Breast epithelium (tissue), 4 donors: ENCODE measurements around the gene C17orf107. TPM values are rescaled to one million over a fixed set of nuclear protein-coding genes. Genes with fewer than 3 reads are reported as not detected.
A peak's percentile ranks its signal among the peaks of the same experiment; 100 is the strongest.

Source experiments
- DNase-seq, 2 donors: peaks; one replicate each; pipeline ENCODE4 v3.0.0-alpha.2; 2019; ENCODE audit warnings: low spot score in 2 of 2
- H3K27ac ChIP-seq, 2 donors: fragments of 200-600 bp; sonication (generic) in 1 of 2; one replicate each; pipeline ENCODE4 v1.5.1; 2016 to 2019; ENCODE audit warnings: mild to moderate bottlenecking in 1 of 2
- H3K27me3 ChIP-seq, 2 donors: fragments of 200-600 bp; sonication (generic) in 1 of 2; one replicate each; pipeline versions ENCODE4 v1.5.1 to v1.6.0; 2017 to 2019; ENCODE audit warnings: control low read depth in 1 of 2, mild to moderate bottlenecking in 1 of 2
- H3K36me3 ChIP-seq: fragments of 200-600 bp; one replicate; pipeline ENCODE4 v1.5.1; 2019
- H3K4me1 ChIP-seq, 2 donors: fragments of 200-600 bp; sonication (generic); one replicate each; pipeline ENCODE4 v1.5.1; 2016 to 2019; ENCODE audit warnings: control low read depth in 1 of 2
- H3K4me3 ChIP-seq, 3 donors: fragments of 200-600 bp; sonication (generic); 1 replicate in 2 of 3; 2 replicates in 1 of 3; pipeline ENCODE4 v1.5.1; 2016 to 2019; ENCODE audit warnings: mild to moderate bottlenecking in 3 of 3, moderate library complexity in 2 of 3
- H3K9me3 ChIP-seq, 2 donors: fragments of 200-600 bp; sonication (generic) in 1 of 2; one replicate each; pipeline ENCODE4 v1.5.1; 2016 to 2019; ENCODE audit warnings: control low read depth in 1 of 2
- POLR2A ChIP-seq: fragments of 450-650 bp; IDR thresholded peaks from one replicate; pipeline ENCODE4 v1.6.1; 2016; ENCODE audit warnings: antibody characterized with exemption, mild to moderate bottlenecking, moderate library complexity
- POLR2AphosphoS5 ChIP-seq, 3 donors: sonication (generic); formaldehyde crosslinking; IDR thresholded peaks; one replicate each; pipeline ENCODE4 v1.6.1; 2017; ENCODE audit warnings: antibody characterized with exemption in 3 of 3
- intact Hi-C: fragments of 100-400 bp; cut with DNase I; formaldehyde crosslinking; loops from one replicate; pipeline ENCODE4 v1.15.1; 2023; ENCODE audit warnings: low total_unique reads
- total RNA-seq, 3 donors: library from RNA; depleted of rRNA; stranded (reverse); fragments of >200 nt; gene quantifications; one replicate each; pipeline ENCODE4 v1.1.0, GENCODE V29; 2016
- TF ChIP-seq, protein P1 (sequence below), 3 donors: fragments of 450-650 bp; IDR thresholded peaks; one replicate each; pipeline ENCODE4 v1.5.1; 2016 to 2017; ENCODE audit warnings: antibody characterized with exemption in 3 of 3, mild to moderate bottlenecking in 3 of 3, moderate library complexity in 3 of 3

Gene C17orf107
- total RNA-seq, 3 donors from 2014 or later = 3.9 to 10.5 TPM; not detected in 1

DNA sequence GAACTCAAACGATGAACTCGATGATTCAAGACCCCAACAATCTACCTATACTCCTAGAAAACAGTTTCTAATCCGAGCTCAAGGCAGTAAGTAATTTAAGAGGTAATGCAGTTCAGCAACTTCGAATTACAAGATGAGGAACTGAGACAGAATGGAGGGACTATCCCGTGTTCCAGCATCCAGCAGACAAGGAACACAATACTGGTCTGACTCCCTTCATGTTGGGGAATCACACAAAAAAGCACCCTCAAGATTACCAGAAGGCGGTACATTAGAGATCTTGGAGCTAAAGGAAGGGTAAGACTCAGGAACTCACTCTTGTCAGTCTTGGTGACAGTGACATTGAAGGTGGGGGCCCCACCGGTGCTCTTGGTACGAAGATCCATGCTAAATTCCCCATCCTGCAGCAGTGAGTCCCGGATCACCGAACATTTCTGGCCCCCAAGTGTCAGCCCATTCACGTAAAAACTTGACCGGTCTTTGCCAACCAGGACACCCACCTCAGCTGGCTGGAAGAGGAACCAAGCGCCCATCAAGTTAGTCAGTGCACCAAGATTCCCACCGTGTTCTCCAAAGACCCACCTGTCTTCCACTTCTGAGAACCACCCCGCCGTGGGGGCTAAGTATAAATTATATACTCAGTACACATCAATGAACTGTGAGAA is 47.1 kb downstream of the C17orf107 start:
- no peaks in the 10 kb centered on the region for H3K36me3 ChIP-seq
- intact Hi-C loops = no loop called here
- no peak for DNase-seq
- no peaks in the 10 kb centered on the region for H3K27me3 ChIP-seq
- no peaks in the 10 kb centered on the region for H3K9me3 ChIP-seq
- H3K4me1 ChIP-seq = peaks cover 8 to 32% of the 10 kb centered on the region in 2 donors
- peak overlapping the region; percentile 98 to 100 (median 99) for H3K4me3 ChIP-seq
- TF ChIP-seq, protein P1, sequence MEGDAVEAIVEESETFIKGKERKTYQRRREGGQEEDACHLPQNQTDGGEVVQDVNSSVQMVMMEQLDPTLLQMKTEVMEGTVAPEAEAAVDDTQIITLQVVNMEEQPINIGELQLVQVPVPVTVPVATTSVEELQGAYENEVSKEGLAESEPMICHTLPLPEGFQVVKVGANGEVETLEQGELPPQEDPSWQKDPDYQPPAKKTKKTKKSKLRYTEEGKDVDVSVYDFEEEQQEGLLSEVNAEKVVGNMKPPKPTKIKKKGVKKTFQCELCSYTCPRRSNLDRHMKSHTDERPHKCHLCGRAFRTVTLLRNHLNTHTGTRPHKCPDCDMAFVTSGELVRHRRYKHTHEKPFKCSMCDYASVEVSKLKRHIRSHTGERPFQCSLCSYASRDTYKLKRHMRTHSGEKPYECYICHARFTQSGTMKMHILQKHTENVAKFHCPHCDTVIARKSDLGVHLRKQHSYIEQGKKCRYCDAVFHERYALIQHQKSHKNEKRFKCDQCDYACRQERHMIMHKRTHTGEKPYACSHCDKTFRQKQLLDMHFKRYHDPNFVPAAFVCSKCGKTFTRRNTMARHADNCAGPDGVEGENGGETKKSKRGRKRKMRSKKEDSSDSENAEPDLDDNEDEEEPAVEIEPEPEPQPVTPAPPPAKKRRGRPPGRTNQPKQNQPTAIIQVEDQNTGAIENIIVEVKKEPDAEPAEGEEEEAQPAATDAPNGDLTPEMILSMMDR (IDR thresholded peaks at IDR 0.05) = no peak
- TF ChIP-seq POLR2A (no peak), POLR2AphosphoS5 (IDR thresholded peaks at IDR 0.05) (no peak)
- H3K27ac ChIP-seq = peak overlapping the region; percentile 97 to 99

DNA sequence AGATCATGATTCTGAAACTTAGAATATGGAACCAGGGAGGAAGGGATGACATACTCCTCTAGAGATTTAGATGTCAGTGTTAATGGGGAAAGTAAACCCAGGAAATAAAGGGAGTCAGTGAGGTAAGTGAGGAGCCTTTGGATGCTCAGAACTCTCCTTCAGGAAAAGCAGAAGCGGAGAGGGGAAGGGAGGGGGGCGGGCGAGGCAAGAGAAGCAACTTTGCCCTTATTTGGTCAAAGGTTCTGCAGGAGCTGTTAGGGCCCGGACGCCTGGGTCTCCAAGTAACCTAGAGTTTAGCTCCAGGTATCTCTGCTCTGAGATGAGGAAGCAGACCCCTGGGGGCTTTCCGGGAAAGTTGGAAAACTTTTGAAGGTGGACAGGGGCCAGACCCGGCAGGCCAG is 47.7 kb downstream of the C17orf107 start:
- intact Hi-C loops = no loop called here
- no peaks in the 10 kb centered on the region for H3K36me3 ChIP-seq
- peak overlapping the region; percentile 97 to 99 for H3K27ac ChIP-seq
- DNase-seq = no peak
- no peak for TF ChIP-seq POLR2A
- TF ChIP-seq, protein P1 (IDR thresholded peaks at IDR 0.05) = no peak
- TF ChIP-seq POLR2AphosphoS5 (IDR thresholded peaks at IDR 0.05) = no peak
- peak overlapping the region; percentile 98 to 100 (median 99) for H3K4me3 ChIP-seq
- no peaks in the 10 kb centered on the region for H3K9me3 ChIP-seq
- H3K4me1 ChIP-seq = peaks cover 8 to 29% of the 10 kb centered on the region in 2 donors
- H3K27me3 ChIP-seq = no peaks in the 10 kb centered on the region

DNA sequence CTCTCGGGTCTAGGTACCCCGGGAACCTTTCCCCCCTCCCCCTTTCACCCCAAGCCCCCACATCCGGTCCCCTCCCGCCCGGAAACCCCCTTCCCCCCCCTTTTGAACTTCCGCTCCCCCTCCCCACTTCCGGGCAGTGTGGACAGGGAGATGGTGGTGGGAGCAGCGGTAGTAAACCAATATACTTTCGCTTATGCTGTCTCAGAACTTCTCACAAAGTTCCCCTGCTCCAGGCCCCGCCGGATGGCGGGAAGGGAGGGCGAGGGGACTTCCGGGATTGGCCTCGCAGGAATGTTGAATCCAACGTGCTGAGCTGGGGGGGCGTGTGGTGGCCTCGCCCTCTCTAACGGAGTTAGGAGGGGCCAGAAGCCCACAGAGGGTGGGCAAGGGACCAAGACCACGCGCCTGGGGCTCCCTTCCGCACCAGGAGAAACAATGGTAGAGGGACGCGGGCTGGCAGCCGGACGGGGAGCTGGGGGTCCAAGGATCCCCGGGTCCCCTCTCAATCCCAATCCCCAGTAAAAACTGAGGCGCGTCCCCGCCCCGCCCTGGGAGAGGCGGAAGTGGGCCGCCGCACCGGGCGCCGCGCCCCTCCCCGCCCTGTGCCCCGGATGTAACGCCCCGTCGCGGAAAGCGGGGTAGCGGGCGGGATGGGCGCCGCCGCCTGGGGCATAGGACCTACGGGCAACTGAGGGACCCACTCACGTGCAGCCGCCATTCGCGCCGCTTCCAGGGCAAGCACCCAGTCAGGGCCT is 48.3 kb downstream of the C17orf107 start:
- no peak for TF ChIP-seq POLR2A
- TF ChIP-seq POLR2AphosphoS5 (IDR thresholded peaks at IDR 0.05) = peak in 1 of 3 donors; percentile 8
- peak in 1 of 2 donors; percentile 42 for DNase-seq
- no peaks in the 10 kb centered on the region for H3K36me3 ChIP-seq
- intact Hi-C loops = loop anchor here (2.0 kb wide), 1 partner anchor 21 kb away; no protein-coding TSS in a partner anchor
- peak overlapping the region; percentile 97 to 99 for H3K27ac ChIP-seq
- H3K4me1 ChIP-seq = peaks cover 8 to 29% of the 10 kb centered on the region in 2 donors
- no peaks in the 10 kb centered on the region for H3K9me3 ChIP-seq
- H3K27me3 ChIP-seq = no peaks in the 10 kb centered on the region
- peak overlapping the region; percentile 98 to 100 (median 99) for H3K4me3 ChIP-seq

DNA sequence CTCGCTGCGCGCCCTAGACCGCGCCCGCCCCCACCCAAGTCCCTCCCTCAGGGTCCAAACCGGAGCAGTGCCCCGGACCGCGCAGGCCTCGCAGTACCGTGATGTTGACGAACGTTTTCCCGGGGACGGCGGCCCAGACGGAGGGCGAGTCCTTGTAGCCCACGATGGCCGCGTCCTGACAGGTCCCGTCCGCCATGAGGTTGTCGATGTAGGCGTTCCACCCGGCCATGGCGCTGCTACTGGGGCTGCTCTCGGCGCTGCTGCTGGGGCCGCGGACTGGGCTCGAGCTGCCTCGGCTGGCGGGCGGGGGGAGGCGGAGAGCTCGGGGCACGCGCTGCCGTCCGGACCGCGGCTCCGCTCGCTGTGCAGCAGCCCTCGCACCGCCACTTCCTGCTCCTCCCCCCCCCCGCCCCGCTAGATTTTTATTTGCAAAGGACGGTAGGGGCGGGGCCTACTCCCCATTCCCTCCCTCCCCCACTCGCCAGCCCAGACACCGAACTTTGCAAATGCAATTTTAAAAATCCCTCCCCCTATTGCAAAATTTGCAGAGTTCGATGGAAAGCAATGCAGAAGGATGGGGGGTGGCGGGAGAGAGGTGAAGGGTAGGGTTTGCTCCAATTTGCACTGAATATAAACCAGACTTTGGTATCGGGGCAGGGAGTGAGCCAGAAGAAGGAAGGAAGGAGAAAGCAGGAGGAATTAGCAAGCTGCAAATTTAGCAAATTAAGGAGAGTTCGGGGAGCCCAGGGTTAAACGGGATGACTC is 49.0 kb downstream of the C17orf107 start, which contains the start of gene PFN1:
Gene PFN1, minus strand, starts transcription at position 365 of the 765 bp plus-strand sequence. Its CDS starts 136 bp downstream, at position 229.
- Histone ChIP-seq H3K4me3 (peak within 1 kb of the TSS; percentile 98 to 100 (median 99)), H3K9me3 (no peaks in the 10 kb centered on the region), H3K36me3 (no peaks in the 10 kb centered on the region), H3K4me1 (peaks cover 8 to 29% of the 10 kb centered on the region in 2 donors), H3K27me3 (no peaks in the 10 kb centered on the region), H3K27ac (peak within 1 kb of the TSS; percentile 97 to 99)
- intact Hi-C loops = loop anchor here (2.0 kb wide), 1 partner anchor 20 kb away; no protein-coding TSS in a partner anchor
- DNase-seq = peak; percentile 87 to 92
- TF ChIP-seq POLR2A (no peak), POLR2AphosphoS5 (IDR thresholded peaks at IDR 0.05) (peak in 2 of 3 donors; percentile 66 to 85)
- TF ChIP-seq, protein P1 (IDR thresholded peaks at IDR 0.05) = no peak

DNA sequence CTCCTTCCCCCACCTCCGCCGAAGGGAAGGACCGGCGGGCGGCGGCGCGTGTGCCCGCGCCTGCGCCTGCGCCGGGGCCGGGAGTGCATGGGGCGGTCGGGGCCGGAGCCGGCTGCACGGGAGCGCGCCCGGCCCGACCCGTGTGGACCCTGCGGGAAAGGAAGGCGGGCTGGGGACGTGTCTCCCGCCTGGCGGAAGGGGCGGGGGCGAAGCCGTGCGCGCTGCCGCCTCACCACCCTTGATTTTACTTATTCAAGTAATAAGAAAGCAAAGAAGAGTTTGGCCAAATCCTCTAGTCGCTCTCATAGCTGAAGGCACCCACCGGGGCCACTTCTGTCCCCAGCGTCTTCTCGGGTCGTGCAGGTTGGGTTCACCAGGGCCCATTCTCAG is 49.6 kb downstream of the C17orf107 start:
- intact Hi-C loops = loop anchor here (2.0 kb wide), 1 partner anchor 20 kb away; no protein-coding TSS in a partner anchor

More for the DNA sequence above, 49.6 kb downstream of the C17orf107 start:
- Histone ChIP-seq H3K27ac (peak overlapping the region; percentile 97 to 99), H3K9me3 (no peaks in the 10 kb centered on the region), H3K27me3 (no peaks in the 10 kb centered on the region), H3K36me3 (no peaks in the 10 kb centered on the region), H3K4me1 (peaks cover 8 to 29% of the 10 kb centered on the region in 2 donors), H3K4me3 (peak overlapping the region; percentile 98 to 100 (median 99))
- peak in 1 of 3 donors; percentile 14 for TF ChIP-seq POLR2AphosphoS5 (IDR thresholded peaks at IDR 0.05)
- TF ChIP-seq POLR2A = no peak
- DNase-seq = peak; percentile 70 to 80
